Panc1 (cell line): ENCODE measurements around the gene LRRC36. TPM values are rescaled to one million over a fixed set of nuclear protein-coding genes. Genes with fewer than 3 reads are reported as not detected.
"Not testable (repeated sequence)": the region's sequence is repeated elsewhere in the genome, so short reads cannot be mapped to it uniquely, and the experiment has no call there.

ENCODE experiments used
- ATAC-seq: fragments of 200-7000 bp; cut with Tn5 transposase; 2 replicates; pipeline ENCODE4 v1.9.1; 2020; ENCODE audit warnings: mild to moderate bottlenecking, moderate library complexity
- BruUV-seq: library from RNA; stranded (reverse); fragments of 400-500 nt; replicated peaks from 2 replicates; lab custom pipeline; 2021; lab: Mats Ljungman, UMichigan
- CTCF ChIA-PET: fragments of 300-600 bp; sonication (Branson Sonifier 250); formaldehyde crosslinking; loops from one replicate; lab custom pipeline; 2022; ENCODE audit warnings: antibody characterized with exemption; lab: Charles Lee
- POLR2A ChIA-PET: fragments of 300-600 bp; sonication (Branson Sonifier 250); formaldehyde crosslinking; loops from one replicate; lab custom pipeline; 2022; ENCODE audit warnings: antibody characterized with exemption; lab: Charles Lee
- DNase-seq: peaks from one replicate; pipeline ENCODE4 v3.0.0-alpha.2; 2010; ENCODE audit warnings: low read depth, low spot score
- H3K27ac ChIP-seq: 2 replicates; pipeline ENCODE4 v1.5.1; 2011; ENCODE audit warnings: mild to moderate bottlenecking, low read length, inconsistent platforms
- H3K27me3 ChIP-seq: fragments of 200-500 bp; sonication (Bioruptor generic); 2 replicates; pipeline ENCODE4 v1.6.0; 2014; ENCODE audit warnings: low read length, inconsistent platforms; ENCODE audit not compliant: control insufficient read depth, insufficient read depth
- H3K36me3 ChIP-seq: fragments of 200-500 bp; sonication (Bioruptor generic); 2 replicates; pipeline ENCODE4 v1.5.1; 2014; ENCODE audit warnings: inconsistent platforms, mild to moderate bottlenecking, low read length, moderate library complexity; ENCODE audit not compliant: control insufficient read depth, insufficient read depth
- H3K4me1 ChIP-seq: 2 replicates; pipeline ENCODE4 v1.5.1; 2011; ENCODE audit warnings: inconsistent platforms, mild to moderate bottlenecking, low read length, moderate library complexity; ENCODE audit not compliant: control insufficient read depth, insufficient read depth
- H3K4me3 ChIP-seq, 2 experiments: 2 replicates each; pipeline ENCODE4 v1.5.1; 2011 to 2012; ENCODE audit warnings: low read depth in 2 of 2, low read length in 2 of 2, mild to moderate bottlenecking in 2 of 2, inconsistent platforms in 1 of 2, moderate library complexity in 1 of 2
- H3K9me3 ChIP-seq: fragments of 200-500 bp; sonication (Bioruptor generic); 2 replicates; pipeline ENCODE4 v1.5.1; 2014; ENCODE audit warnings: low read depth, mild to moderate bottlenecking, inconsistent platforms, low read length, moderate library complexity; ENCODE audit not compliant: control insufficient read depth, insufficient read depth
- POLR2AphosphoS5 ChIP-seq: IDR thresholded peaks from 2 replicates; pipeline ENCODE4 v1.6.1; 2012; ENCODE audit warnings: mild to moderate bottlenecking, low read depth, low read length, moderate library complexity
- SIN3A ChIP-seq: IDR thresholded peaks from 2 replicates; pipeline ENCODE4 v1.6.1; 2012; ENCODE audit warnings: low read depth, mild to moderate bottlenecking, low read length, moderate library complexity, borderline replicate concordance; ENCODE audit not compliant: insufficient read depth
- TCF7L2 ChIP-seq: IDR thresholded peaks from 2 replicates; pipeline ENCODE4 v1.6.1; 2011; ENCODE audit warnings: mild to moderate bottlenecking, low read depth, low read length, inconsistent platforms
- in situ Hi-C: cut with HindIII; loops from 2 replicates; pipeline ENCODE4 v1.10.0; 2016; ENCODE audit warnings: low sequenced_read_pairs, low pct_unique_long_range_greater_than_20kb
- intact Hi-C: fragments of 100-400 bp; cut with micrococcal nuclease; formaldehyde crosslinking; loops from one replicate; pipeline ENCODE4 v1.10.0; 2022; ENCODE audit not compliant: unreplicated experiment
- total RNA-seq: library from RNA; stranded (reverse); gene quantifications from one replicate; pipeline ENCODE4 v1.2.1, GENCODE V29; 2021; ENCODE audit not compliant: unreplicated experiment
- TF ChIP-seq, protein P1 (sequence below): fragments of 450-650 bp; IDR thresholded peaks from 2 replicates; pipeline ENCODE4 v1.5.1; 2017; ENCODE audit warnings: mild to moderate bottlenecking
- TF ChIP-seq, protein P2 (sequence below), 2 experiments: IDR thresholded peaks; 2 replicates each; pipeline ENCODE4 v1.6.1; 2011 to 2012; ENCODE audit warnings: low read depth in 2 of 2, control low read depth in 1 of 2, low read length in 1 of 2, mild to moderate bottlenecking in 1 of 2, moderate library complexity in 1 of 2; ENCODE audit not compliant: insufficient read depth in 1 of 2

The LRRC36 gene
- total RNA-seq, 1 experiment from 2014 or later = 0.54 TPM

DNA sequence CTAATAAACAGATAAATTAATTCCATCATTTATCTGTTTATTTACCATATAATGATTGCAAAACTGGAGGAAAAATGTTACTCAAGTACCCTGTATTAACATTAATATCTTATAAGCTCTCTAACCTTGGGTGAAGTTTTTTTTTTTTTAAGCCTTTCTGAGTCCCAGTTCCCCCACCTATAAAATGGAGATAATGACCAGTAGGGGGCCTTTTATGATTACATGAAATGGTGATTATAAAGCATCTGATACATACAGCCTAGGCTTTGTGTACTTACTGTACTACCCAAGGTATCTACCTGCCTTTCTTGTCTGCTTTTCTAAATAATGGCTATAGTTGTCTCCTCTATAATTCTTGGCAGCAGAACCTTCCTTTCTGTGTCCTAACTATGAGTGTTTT lies 22.6 kb downstream of the LRRC36 start:
- TF ChIP-seq, protein P1, sequence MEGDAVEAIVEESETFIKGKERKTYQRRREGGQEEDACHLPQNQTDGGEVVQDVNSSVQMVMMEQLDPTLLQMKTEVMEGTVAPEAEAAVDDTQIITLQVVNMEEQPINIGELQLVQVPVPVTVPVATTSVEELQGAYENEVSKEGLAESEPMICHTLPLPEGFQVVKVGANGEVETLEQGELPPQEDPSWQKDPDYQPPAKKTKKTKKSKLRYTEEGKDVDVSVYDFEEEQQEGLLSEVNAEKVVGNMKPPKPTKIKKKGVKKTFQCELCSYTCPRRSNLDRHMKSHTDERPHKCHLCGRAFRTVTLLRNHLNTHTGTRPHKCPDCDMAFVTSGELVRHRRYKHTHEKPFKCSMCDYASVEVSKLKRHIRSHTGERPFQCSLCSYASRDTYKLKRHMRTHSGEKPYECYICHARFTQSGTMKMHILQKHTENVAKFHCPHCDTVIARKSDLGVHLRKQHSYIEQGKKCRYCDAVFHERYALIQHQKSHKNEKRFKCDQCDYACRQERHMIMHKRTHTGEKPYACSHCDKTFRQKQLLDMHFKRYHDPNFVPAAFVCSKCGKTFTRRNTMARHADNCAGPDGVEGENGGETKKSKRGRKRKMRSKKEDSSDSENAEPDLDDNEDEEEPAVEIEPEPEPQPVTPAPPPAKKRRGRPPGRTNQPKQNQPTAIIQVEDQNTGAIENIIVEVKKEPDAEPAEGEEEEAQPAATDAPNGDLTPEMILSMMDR = peak; percentile 50; the same call in 1 of the 2 replicates
- TF ChIP-seq, protein P2, sequence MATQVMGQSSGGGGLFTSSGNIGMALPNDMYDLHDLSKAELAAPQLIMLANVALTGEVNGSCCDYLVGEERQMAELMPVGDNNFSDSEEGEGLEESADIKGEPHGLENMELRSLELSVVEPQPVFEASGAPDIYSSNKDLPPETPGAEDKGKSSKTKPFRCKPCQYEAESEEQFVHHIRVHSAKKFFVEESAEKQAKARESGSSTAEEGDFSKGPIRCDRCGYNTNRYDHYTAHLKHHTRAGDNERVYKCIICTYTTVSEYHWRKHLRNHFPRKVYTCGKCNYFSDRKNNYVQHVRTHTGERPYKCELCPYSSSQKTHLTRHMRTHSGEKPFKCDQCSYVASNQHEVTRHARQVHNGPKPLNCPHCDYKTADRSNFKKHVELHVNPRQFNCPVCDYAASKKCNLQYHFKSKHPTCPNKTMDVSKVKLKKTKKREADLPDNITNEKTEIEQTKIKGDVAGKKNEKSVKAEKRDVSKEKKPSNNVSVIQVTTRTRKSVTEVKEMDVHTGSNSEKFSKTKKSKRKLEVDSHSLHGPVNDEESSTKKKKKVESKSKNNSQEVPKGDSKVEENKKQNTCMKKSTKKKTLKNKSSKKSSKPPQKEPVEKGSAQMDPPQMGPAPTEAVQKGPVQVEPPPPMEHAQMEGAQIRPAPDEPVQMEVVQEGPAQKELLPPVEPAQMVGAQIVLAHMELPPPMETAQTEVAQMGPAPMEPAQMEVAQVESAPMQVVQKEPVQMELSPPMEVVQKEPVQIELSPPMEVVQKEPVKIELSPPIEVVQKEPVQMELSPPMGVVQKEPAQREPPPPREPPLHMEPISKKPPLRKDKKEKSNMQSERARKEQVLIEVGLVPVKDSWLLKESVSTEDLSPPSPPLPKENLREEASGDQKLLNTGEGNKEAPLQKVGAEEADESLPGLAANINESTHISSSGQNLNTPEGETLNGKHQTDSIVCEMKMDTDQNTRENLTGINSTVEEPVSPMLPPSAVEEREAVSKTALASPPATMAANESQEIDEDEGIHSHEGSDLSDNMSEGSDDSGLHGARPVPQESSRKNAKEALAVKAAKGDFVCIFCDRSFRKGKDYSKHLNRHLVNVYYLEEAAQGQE (IDR thresholded peaks at IDR 0.05; ENCODE audit: insufficient read depth in 1 of 2, low read depth in 2 of 2, low read length in 1 of 2) = no peak

DNA sequence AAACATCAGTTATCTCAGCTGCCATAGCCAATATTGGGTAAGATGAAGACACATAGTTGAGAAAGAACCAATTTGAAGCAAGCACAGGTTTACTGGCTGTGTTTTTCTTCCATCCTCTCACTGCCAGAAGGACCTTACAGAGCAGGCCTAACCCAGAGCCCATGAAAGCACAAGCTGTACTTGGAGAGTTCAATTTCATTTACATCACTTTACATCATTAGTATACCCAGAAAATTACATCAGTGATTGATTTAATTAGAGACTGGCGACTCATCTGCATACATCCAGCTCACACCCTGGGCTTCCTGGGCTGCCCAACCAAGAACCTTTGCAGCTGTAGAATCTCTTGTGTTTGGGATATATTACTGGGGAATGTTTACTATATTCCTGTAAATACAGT lies 23.7 kb downstream of the LRRC36 start:
- ATAC-seq (no peak), DNase-seq (no peak)
- no peak overlapping the region for H3K27ac ChIP-seq
- in situ Hi-C loops (no loop called here), intact Hi-C loops (no loop called here)
- H3K36me3 ChIP-seq = no peaks in the 10 kb centered on the region
- H3K4me3 ChIP-seq = no peak overlapping the region
- no peaks in the 10 kb centered on the region for H3K27me3 ChIP-seq
- H3K9me3 ChIP-seq = no peaks in the 10 kb centered on the region
- H3K4me1 ChIP-seq = no peaks in the 10 kb centered on the region; the same call in 1 of the 2 replicates
- POLR2A ChIA-PET = interaction anchor here (0.6 kb wide), 1 partner anchor 12 kb away, joined by 5 read pairs; no protein-coding TSS in a partner anchor
- no TSS peak for BruUV-seq
- CTCF ChIA-PET = interaction anchor here (0.7 kb wide), 2 partner anchors 87 to 128 kb away, joined by 4 to 7 read pairs; no protein-coding TSS in a partner anchor
- TF ChIP-seq, protein P2 (IDR thresholded peaks at IDR 0.05; ENCODE audit: insufficient read depth in 1 of 2, low read depth in 2 of 2, low read length in 1 of 2) = no peak
- TF ChIP-seq, protein P1 = no peak
- TF ChIP-seq POLR2AphosphoS5 (no peak), SIN3A (no peak), TCF7L2 (no peak)

More for the DNA sequence above, 22.6 kb downstream of the LRRC36 start:
- no peaks in the 10 kb centered on the region for H3K36me3 ChIP-seq
- ChIA-PET POLR2A (no interaction called here), CTCF (no interaction called here)
- no peaks in the 10 kb centered on the region for H3K9me3 ChIP-seq
- H3K27me3 ChIP-seq = no peaks in the 10 kb centered on the region
- H3K4me3 ChIP-seq = no peak overlapping the region
- in situ Hi-C loops (no loop called here), intact Hi-C loops (no loop called here)
- ATAC-seq = no peak; the same call in 1 of the 2 replicates
- H3K27ac ChIP-seq = no peak overlapping the region
- DNase-seq = no peak
- H3K4me1 ChIP-seq = no peaks in the 10 kb centered on the region; the same call in 1 of the 2 replicates
- no TSS peak for BruUV-seq

DNA sequence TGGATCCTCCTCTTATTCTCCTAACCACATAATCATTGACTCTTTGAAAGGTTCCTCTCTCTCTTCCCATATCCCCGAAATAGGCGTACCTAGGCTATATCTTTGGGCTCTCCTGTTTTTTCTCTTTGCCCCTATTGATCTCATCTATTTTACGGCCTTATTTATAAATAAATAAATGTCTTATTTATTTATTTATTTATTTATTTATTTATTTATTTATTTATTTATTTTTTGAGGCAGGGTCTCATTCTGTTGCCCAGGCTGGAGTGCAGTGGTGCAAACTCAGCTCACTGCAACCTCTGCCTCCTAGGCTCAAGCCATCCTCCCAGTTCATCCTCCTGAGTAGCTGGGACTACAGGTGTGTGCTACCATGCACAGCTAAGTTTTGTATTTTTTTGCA lies 25.8 kb downstream of the LRRC36 start:
- DNase-seq, H3K36me3 ChIP-seq, H3K4me1 ChIP-seq, H3K27me3 ChIP-seq, intact Hi-C loops, H3K27ac ChIP-seq, POLR2A ChIA-PET, BruUV-seq, CTCF ChIA-PET, H3K4me3 ChIP-seq, ATAC-seq, H3K9me3 ChIP-seq, in situ Hi-C loops: not testable (repeated sequence)
